DND-41 (cell line): Measurements from ENCODE around the gene IGSF21.

Experiments used
- CTCF ChIP-seq: IDR thresholded peaks from 2 replicates; pipeline ENCODE4 v1.5.1; 2012; ENCODE audit warnings: borderline replicate concordance, low read length, moderate library complexity, mild to moderate bottlenecking; ENCODE audit not compliant: poor library complexity, severe bottlenecking; ENCODE audit errors: extremely low read depth
- EZH2 ChIP-seq: IDR thresholded peaks from 3 replicates; pipeline ENCODE4 v1.6.1; 2012; ENCODE audit warnings: borderline replicate concordance, low read depth, mild to moderate bottlenecking, moderate library complexity, low read length, inconsistent platforms; ENCODE audit not compliant: severe bottlenecking

- no peak for TF ChIP-seq CTCF
- TF ChIP-seq EZH2 = no peak
These were observed 237.2 kb downstream of the IGSF21 start for GRCh38 chr1:18344755-18345154.
